Measurements from ENCODE around the gene CHST8.

The CHST8 gene

GRCh38 chr19:33670398-33670797, 48.6 kb downstream of the CHST8 start:
- in situ Hi-C loops (cut with HindIII; ENCODE audit: low sequenced_read_pairs): no loop called here

DNA sequence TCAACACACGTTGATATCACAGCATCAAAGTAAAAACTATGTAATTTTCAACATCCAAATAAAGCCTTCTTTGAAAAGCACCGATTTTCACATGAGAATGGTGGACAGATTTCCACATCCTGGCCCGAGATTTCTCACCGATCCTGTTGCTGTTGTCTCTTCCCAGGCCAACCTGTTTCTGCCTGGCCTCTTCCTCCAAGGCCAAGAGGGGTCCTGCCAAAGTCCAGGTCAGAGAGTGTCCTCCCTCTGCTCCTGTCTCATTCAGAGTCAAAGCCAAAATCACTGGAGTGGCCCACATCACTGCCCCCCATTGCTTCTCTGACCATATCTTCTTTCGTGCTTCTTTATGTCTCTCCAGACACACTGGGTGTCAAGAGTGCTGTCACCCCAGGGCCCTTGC, 49.5 kb downstream of the CHST8 start:
- in situ Hi-C loops (cut with HindIII; ENCODE audit: low sequenced_read_pairs): no loop called here

GRCh38 chr19:33673258-33673875, 51.6 kb downstream of the CHST8 start:
- in situ Hi-C loops (cut with HindIII; ENCODE audit: low sequenced_read_pairs): no loop called here

- in situ Hi-C loops (cut with HindIII; ENCODE audit: low sequenced_read_pairs): no loop called here
Measured at GRCh38 chr19:33673996-33674625, 52.4 kb downstream of the CHST8 start.

GRCh38 chr19:33674626-33675367, 53.0 kb downstream of the CHST8 start:
- in situ Hi-C loops (cut with HindIII; ENCODE audit: low sequenced_read_pairs): no loop called here

GRCh38 chr19:33675501-33676124, 53.9 kb downstream of the CHST8 start:
- in situ Hi-C loops (cut with HindIII; ENCODE audit: low sequenced_read_pairs): no loop called here

- in situ Hi-C loops (cut with HindIII; ENCODE audit: low sequenced_read_pairs): no loop called here
Measured at GRCh38 chr19:33676999-33677665, 55.4 kb downstream of the CHST8 start.

DNA sequence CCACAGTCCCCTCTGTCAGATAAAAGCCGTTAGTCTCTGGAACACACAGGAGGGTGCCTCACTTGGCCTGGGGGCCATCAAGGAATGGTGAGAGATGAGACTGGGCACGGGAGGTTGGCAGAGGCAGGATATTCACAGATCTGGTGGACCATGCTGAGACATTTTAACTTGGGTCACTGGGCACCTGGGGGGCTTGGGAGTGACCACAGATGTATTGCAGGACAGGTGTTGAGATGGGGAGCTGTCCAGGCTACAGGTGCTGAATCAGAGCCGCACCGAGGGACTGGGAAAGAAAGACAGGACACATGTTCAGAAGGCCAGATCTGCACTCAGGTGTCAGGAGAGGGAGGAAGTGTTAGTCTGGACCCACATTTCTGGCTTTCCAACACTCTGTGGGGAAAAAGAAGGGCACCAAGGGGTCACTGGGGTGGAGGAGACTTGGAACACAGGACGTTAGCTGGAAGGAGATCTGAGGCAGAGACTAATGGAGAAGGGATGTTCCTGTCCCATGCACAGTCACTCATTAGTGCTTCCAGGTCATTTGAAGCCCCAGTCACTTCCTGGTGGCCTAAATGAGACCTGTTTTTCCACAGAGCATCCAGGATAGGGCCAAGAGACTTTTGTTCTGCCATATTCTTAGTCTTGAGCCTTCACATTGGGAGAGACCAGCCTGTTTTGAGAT, 56.1 kb downstream of the CHST8 start:
- in situ Hi-C loops (cut with HindIII; ENCODE audit: low sequenced_read_pairs): no loop called here

DNA sequence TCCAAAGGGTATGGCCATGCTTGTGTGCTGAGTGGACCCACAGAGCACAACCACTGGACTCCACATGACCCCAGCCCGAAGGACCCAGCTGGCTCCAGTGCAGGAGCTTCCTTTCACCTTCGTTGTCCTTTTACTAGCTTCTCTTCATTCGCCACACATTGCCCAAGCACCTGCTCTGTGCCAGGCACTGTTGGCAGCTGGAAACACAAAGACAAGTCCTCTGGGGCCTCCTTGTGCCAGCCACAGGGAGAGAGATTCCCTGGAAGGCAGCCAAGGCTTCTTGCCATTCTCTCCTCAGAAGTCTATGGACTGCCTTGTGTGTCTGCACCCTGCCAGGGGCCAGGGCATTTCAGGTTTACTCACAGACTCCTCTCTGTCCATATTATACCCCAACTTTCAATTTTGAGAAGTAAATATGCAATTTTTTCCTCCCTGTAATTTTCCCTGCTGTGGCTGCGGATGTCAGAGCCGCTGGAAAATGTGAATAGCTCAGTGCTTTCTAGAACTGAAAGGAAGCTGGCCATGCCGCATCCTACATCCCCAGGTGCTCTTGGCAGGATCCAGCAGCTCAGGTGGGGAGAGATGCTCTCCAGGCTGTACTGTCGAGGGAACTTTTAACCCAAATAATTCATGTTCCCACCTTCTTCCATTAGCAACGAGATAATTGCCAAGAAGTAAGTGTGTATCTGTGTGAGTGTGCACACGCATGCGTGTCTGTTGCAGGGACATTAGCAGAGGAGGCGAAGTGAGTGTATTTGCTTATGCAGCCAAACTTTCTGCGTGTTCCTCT, 57.2 kb downstream of the CHST8 start:
- in situ Hi-C loops (cut with HindIII; ENCODE audit: low sequenced_read_pairs): no loop called here

- in situ Hi-C loops (cut with HindIII; ENCODE audit: low sequenced_read_pairs): no loop called here
Measured at GRCh38 chr19:33679696-33680095, 57.9 kb downstream of the CHST8 start.

DNA sequence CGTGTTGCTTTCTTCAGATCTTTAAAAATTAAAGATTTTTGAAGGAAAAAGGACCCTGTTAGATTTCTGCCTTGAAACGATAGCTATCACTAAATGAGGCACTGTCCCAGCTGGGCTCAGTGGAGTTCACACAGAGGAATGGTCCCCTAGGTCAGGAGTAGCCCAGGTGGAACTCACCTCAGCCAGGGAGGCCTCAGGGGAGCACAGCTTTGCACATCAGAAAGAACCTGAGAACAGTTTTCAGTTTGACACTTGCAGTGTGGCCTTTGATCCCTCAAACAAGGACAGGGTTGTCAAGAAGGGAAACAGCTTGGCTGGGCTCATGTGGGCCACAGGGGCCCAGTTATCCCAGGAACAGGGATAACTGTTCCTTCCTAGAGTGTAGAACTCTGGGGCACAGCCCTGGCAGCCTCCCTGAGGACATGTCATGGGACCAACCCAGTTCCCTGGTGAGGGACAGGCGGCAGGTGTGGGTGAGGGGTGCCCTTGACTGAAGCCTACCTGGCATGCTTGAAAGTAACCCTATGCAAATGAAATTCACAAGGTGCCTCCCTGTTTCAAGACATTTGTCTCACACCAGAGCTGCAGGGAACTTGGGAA, 59.4 kb downstream of the CHST8 start:
- in situ Hi-C loops (cut with HindIII; ENCODE audit: low sequenced_read_pairs): no loop called here

DNA sequence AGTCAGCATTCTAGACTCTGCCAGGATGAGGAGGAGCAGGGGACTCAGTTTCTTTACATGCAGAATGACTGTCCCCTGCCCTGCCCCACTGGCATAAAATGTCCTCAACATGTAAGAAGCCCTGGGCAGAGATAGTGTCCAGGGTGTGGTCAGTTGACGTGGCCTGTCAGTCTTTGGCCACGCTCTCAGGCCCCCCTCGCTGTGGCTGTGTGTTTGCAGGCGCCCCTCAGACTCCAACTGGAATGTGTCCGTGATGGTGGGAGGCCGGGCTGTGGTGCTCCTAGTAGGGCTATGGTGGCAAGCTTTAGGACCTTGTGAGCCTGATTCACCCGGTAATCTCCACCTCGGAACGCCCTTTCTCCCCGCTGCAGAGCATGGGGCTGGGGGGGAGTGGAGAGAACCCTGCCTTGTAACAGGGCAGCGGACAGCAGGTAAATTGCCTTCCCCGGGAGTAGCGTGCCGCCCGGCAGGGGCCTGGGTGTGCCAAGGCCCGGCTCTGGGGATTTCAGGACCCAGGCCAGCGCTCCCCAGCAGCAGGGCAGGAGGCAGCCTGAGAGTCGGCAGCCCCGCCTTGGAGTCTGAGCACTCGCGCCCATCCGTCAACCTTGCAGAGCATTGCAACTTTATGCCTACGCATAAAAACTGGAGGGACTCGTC, 62.3 kb downstream of the CHST8 start:
- in situ Hi-C loops (cut with HindIII; ENCODE audit: low sequenced_read_pairs): no loop called here

DNA sequence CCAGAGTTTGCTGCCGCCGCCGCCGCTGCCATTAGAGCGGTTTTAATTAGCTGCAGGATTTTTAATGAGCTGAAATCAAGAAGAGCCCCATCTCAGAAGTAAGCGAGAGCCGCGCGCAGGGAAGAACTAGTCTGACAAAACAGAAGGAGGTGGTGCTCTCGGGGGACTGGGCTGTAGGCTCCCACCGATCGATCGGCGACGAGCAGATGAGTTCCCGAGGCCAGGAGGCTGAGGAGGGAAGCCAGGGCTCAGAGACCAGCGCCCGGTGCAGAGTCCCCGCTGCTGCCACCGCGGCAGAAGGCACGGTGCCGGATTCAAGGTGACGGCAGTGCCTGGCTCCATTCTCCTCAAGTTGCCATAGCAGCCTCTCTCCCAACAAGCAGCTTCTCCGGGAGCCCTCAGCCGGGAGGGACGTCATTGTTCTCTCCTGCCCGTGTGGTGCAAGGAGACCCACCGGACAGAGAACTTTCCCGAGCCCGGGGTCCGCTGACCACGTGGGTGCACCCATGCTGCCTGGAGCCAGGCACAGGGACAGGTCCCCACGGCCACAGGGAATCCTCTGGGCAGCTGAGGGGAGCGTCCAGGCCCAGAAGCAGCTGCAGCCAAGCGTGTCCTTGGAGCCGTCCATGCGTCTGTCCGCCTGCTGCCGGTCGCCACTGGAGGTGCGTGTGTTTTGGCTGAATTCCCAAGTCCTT, 62.9 kb downstream of the CHST8 start:
- in situ Hi-C loops (cut with HindIII; ENCODE audit: low sequenced_read_pairs): no loop called here

- in situ Hi-C loops (cut with HindIII; ENCODE audit: low sequenced_read_pairs): no loop called here
Measured at GRCh38 chr19:33685541-33685940, 63.8 kb downstream of the CHST8 start.

- in situ Hi-C loops (cut with HindIII; ENCODE audit: low sequenced_read_pairs): no loop called here
Measured at GRCh38 chr19:33686262-33686661, 64.5 kb downstream of the CHST8 start.

DNA sequence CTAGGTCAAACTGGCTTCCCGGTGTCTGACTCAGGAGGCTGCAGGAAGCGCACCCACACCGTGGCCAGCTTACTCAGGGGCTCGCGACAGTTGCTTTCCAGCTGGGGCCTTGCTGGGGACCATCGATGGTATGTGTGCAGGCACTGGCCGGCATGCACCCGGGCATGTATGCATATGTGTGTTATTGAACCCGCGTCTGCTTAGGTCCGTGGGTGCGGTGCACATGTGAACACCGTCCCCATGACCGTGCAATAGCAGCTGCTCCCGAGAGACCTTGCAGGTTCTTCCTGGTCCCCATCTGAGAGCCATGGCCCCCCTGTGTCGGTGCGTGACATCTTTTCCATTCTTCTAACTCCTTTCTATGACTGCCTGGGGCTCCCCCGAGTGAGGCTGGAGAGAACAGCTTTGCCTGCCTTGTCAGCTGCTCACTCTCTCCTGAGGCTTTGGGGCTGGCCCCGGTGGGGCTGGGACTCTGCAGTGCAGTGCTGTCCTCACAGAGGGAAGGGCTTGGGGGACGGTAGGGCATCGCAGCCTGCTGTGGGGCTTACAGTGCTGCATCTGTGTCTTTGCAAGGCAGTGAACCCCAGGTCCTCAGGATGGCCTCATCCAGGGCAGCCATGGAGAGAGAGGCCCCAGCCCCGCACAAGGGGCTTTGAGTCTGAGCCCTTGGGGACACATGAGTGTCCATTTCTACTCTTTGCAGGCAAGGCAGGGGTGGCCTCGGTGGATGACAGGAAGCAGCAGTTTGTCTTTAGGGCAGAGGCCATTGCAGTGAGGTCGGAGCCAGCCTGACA, 65.1 kb downstream of the CHST8 start:
- in situ Hi-C loops (cut with HindIII; ENCODE audit: low sequenced_read_pairs): no loop called here

DNA sequence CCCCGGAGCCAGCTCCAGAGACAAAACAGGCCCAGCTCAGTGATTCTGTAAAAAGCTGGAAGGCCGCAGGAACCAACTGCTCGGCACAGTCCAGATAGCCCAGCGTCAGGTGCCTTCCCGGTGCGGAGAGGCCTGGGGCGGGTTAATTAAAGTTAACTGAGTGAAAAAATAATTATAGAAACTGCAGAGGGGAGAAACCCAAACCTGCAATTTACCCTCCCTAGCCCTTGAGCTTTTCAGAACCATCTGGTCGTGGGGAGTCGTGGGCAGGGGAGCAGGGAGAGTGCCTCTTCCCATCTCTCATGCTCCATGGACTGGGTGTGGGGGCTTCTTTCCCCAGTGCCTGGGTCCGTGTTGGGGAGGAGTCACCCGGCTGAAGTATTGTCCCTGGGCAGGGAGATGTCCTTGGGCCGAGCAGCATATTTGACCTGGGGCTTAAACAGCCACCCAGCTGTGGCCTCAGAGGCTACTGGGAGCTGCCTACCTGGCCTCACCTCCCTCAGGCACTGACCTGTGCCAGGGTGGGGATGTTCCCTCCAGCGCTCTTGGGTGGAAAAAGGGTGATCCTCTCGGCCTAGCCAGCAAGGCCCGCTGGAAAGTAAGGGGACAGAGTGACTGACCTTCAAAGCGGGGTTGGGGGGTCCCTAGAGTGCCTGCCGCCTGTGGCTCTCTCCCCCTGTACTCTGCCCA, 65.9 kb downstream of the CHST8 start:
- in situ Hi-C loops (cut with HindIII; ENCODE audit: low sequenced_read_pairs): no loop called here
